OCI-M2 (cell line): ENCODE measurements around the gene KBTBD12.

Experiments
- DNase-seq: peaks from one replicate; lab custom pipeline; 2025; ENCODE audit not compliant: unreplicated experiment; lab: John Stamatoyannopoulos, UW

Gene KBTBD12

DNA sequence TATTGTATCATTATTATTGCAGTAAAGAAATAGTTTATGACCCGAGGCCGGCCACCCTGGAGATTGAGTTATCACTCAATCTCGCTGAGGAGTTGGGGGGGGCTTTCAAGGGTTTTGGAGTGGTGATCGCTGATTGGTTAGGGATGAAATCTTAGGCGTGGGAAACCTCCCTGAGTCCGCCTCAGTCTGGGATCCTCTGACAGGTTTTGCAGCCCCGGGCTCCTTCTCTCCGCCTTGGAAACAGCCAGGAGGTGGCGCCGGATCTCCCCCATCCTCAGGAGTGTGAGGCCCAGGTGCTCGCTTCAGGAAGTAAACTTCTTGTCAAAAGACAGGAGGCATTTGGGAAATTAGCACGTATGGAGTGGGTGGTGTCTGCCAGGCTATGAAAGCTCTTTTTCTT, 96.1 kb downstream of the KBTBD12 start:
- DNase-seq: no peak

DNA sequence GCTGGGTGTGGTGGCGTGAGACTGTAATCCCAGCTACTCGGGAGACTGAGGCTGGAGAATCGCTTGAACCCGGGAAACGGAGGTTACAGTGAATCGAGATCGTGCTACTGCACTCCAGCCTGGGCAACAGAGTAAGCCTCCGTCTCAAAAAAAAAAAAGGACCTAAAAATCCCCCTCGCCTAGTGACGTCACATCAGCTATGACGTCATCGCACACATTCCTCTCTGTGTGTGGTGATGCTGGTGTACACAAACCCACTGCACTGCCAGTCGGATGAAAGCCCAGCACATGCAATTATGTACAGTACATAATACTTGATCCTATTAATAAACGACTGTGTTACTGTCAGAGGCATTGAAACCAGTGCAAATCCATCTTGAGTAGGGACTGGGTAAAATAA, 97.0 kb downstream of the KBTBD12 start:
- DNase-seq: no peak

DNA sequence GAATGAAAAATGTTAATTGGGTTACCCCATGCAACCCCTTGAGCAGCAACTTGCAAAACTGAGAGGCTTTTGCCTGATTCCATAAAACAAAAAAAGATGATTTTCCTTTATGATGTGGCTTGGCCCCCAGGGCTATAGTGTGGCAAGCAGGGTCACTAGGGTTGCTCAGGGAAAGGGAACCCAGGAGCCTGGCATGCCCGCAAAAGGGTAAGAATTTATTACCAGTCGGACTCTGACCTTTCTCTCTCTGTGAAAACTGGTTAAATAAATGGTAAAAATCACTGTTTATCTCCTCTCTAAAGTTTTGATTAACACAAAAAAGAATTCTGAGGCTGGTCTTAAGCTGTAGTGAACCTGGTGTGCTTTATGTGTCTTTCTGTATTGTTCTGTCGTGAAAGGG, 99.5 kb downstream of the KBTBD12 start:
- no peak for DNase-seq

- DNase-seq: no peak
Measured at GRCh38 chr3:128016502-128016901, 101.5 kb downstream of the KBTBD12 start.

GRCh38 chr3:128021768-128022372, 106.8 kb downstream of the KBTBD12 start:
- no peak for DNase-seq

GRCh38 chr3:128033102-128033501, 118.1 kb downstream of the KBTBD12 start:
- DNase-seq: no peak

- no peak for DNase-seq
Measured at GRCh38 chr3:128036119-128036518, 121.1 kb downstream of the KBTBD12 start.
